ENCODE measurements around the gene KDM2B. TPM values are rescaled to one million over a fixed set of nuclear protein-coding genes. Genes with fewer than 3 reads are reported as not detected.

KDM2B gene
- total and polyA plus RNA-seq, 2 of the 8 experiments (the other 6 are each of a cell fraction or from before 2014, with no cell fraction given) = 111 to 162 TPM

DNA sequence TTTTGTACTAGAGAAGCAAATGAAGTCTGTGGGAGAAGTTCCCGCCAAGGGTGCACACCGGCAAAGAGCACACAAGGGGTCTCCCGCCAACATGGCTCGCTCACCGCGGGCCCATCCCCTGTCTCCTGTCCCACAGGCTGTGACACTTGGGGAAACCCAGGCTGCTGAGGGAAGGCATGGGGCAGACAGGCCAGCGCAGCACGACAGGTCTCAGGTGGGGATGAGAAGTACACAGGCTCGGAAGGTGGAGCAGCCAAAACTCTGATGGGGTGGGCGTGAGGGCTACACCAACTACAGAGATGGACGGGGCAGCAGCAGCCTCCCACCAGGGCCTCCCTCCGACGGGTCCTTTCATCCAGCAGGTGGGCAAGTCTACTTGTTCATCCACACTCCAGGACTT is 116.5 kb downstream of the KDM2B start:
- Histone ChIP-seq H3K36me3 (ENCODE audit: control insufficient read depth in 2 of 4, insufficient read depth in 4 of 4, low read length in 3 of 4) (peaks cover 0 to 6% (median under 1%) of the 10 kb centered on the region in 4 experiments; a peak in 2 of 8 replicates), H3K56ac (replicated peaks; ENCODE audit: insufficient read length, low read depth, low read length) (no peak overlapping the region), H3K23me2 (ENCODE audit: low read depth, low read length) (peaks cover 7% of the 10 kb centered on the region), H2BK12ac (ENCODE audit: low read depth, low read length) (no peak overlapping the region), H2AFZ (ENCODE audit: low read length) (no peak overlapping the region), H3K79me2 (ENCODE audit: control insufficient read depth in 1 of 2, insufficient read depth in 2 of 2, low read length in 2 of 2) (peaks cover 5 to 65% of the 10 kb centered on the region in 2 experiments), H3K9me3 (ENCODE audit: insufficient read depth in 2 of 2, low read depth in 1 of 2, low read length in 1 of 2) (no peaks in the 10 kb centered on the region), H3K27ac (ENCODE audit: low read depth, low read length) (no peak overlapping the region), H2BK120ac (replicated peaks; ENCODE audit: low read depth, low read length) (no peak overlapping the region), H3K14ac (ENCODE audit: insufficient read length) (no peak overlapping the region), H3K4me2 (ENCODE audit: insufficient read depth in 1 of 2, low read depth in 2 of 2, low read length in 2 of 2) (no peak overlapping the region), H4K20me1 (replicated peaks in 1 of 2; ENCODE audit: control insufficient read depth in 1 of 2, insufficient read depth in 2 of 2, low read length in 2 of 2) (peaks cover 6 to 20% of the 10 kb centered on the region in 2 experiments), H3K4me3 (ENCODE audit: extremely low read depth in 1 of 4, insufficient read depth in 2 of 4, low read depth in 3 of 4, low read length in 4 of 4) (no peak overlapping the region), H2AK5ac (ENCODE audit: low read depth, low read length) (no peak overlapping the region), H2BK20ac (ENCODE audit: low read length) (no peak overlapping the region), H4K5ac (ENCODE audit: insufficient read length, low read depth, low read length) (no peak overlapping the region), H4K8ac (ENCODE audit: extremely low read depth, insufficient read depth, low read length) (no peak overlapping the region), H4K91ac (replicated peaks; ENCODE audit: insufficient read length, low read length) (no peak overlapping the region), H3K18ac (ENCODE audit: extremely low read depth, low read length) (no peak overlapping the region; the same call in 1 of the 2 replicates), H3K23ac (ENCODE audit: insufficient read length) (no peak overlapping the region), H2BK15ac (ENCODE audit: low read length) (no peak overlapping the region), H3K27me3 (replicated peaks in 1 of 4; ENCODE audit: control insufficient read depth in 3 of 4, extremely low read depth in 1 of 4, insufficient read depth in 3 of 4, low read length in 3 of 4) (peaks cover 0 to 6% (median 0%) of the 10 kb centered on the region in 4 experiments; a peak in 2 of 7 replicates), H3K79me1 (ENCODE audit: low read depth, low read length) (peaks cover 17% of the 10 kb centered on the region), H3K9ac (replicated peaks in 1 of 4; ENCODE audit: extremely low read depth in 1 of 4, low read depth in 3 of 4, low read length in 3 of 4) (no peak overlapping the region), H2BK5ac (ENCODE audit: low read depth, low read length) (no peak overlapping the region), H3K4ac (replicated peaks; ENCODE audit: insufficient read length, low read depth, low read length) (no peak overlapping the region), H3K4me1 (replicated peaks in 1 of 4; ENCODE audit: control insufficient read depth in 3 of 4, insufficient read depth in 4 of 4, low read length in 3 of 4) (peaks cover 0 to 12% (median 2%) of the 10 kb centered on the region in 4 experiments; a peak in 4 of 7 replicates)
- 90% methylated on average over 13 of the region's 13 CpGs; no CpG with 5 or more reads in 1 of the 2 experiments for WGBS, 2 experiments (ENCODE audit: extremely low coverage in 1 of 2, insufficient coverage in 1 of 2, insufficient read length in 1 of 2, insufficient replicate concordance in 2 of 2, low coverage in 1 of 2, low lambda C conversion rate in 2 of 2, missing lambda C conversion rate in 1 of 2)
- CTCF ChIA-PET (ENCODE audit: partially characterized antibody) = interaction anchor here (0.7 to 15.5 kb wide), 4 partner anchors 10 to 20 kb away, joined by 3 to 129 read pairs (median 24); no protein-coding TSS in a partner anchor
- POLR2A ChIA-PET (ENCODE audit: partially characterized antibody) = interaction anchor here (1.5 kb wide), 1 partner anchor 114 kb away, joined by 3 read pairs; no protein-coding TSS in a partner anchor
- no peak for FAIRE-seq
- no peak for DNase-seq (ENCODE audit: low read depth in 1 of 2, low spot score in 2 of 2)
- TF ChIP-seq SP4 (IDR thresholded peaks at IDR 0.05; ENCODE audit: low read length) (no peak), HDAC2 (IDR thresholded peaks at IDR 0.05; ENCODE audit: borderline replicate concordance in 1 of 2, low read depth in 2 of 2, low read length in 2 of 2) (no peak), RAD21 (IDR thresholded peaks at IDR 0.05 in 1 of 2, conservative IDR thresholded peaks at IDR 0.05 in 1 of 2; ENCODE audit: low read depth in 2 of 2, low read length in 2 of 2) (no peak), SAP30 (IDR thresholded peaks at IDR 0.05; ENCODE audit: insufficient read depth, insufficient replicate concordance, low read length) (no peak), POU5F1 (IDR thresholded peaks at IDR 0.05; ENCODE audit: low read depth, low read length) (no peak), FOSL1 (IDR thresholded peaks at IDR 0.05; ENCODE audit: insufficient read depth, low read depth, low read length) (no peak), SIX5 (IDR thresholded peaks at IDR 0.05; ENCODE audit: low read depth, low read length) (no peak), GABPA (IDR thresholded peaks at IDR 0.05; ENCODE audit: borderline replicate concordance, insufficient read depth, low read length) (no peak), KDM4A (IDR thresholded peaks at IDR 0.05; ENCODE audit: low read depth, low read length, severe bottlenecking) (no peak), CBX5 (IDR thresholded peaks at IDR 0.05; ENCODE audit: low read depth, low read length) (no peak)
- TF ChIP-seq, protein P1, sequence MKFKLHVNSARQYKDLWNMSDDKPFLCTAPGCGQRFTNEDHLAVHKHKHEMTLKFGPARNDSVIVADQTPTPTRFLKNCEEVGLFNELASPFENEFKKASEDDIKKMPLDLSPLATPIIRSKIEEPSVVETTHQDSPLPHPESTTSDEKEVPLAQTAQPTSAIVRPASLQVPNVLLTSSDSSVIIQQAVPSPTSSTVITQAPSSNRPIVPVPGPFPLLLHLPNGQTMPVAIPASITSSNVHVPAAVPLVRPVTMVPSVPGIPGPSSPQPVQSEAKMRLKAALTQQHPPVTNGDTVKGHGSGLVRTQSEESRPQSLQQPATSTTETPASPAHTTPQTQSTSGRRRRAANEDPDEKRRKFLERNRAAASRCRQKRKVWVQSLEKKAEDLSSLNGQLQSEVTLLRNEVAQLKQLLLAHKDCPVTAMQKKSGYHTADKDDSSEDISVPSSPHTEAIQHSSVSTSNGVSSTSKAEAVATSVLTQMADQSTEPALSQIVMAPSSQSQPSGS (IDR thresholded peaks at IDR 0.05; ENCODE audit: low read length) = no peak
